Measurements from ENCODE around the gene VPS39. TPM values are rescaled to one million over a fixed set of nuclear protein-coding genes. Genes with fewer than 3 reads are reported as not detected.

The VPS39 gene
- total RNA-seq, 2 experiments from 2014 or later: 76.8 to 82.3 TPM

DNA sequence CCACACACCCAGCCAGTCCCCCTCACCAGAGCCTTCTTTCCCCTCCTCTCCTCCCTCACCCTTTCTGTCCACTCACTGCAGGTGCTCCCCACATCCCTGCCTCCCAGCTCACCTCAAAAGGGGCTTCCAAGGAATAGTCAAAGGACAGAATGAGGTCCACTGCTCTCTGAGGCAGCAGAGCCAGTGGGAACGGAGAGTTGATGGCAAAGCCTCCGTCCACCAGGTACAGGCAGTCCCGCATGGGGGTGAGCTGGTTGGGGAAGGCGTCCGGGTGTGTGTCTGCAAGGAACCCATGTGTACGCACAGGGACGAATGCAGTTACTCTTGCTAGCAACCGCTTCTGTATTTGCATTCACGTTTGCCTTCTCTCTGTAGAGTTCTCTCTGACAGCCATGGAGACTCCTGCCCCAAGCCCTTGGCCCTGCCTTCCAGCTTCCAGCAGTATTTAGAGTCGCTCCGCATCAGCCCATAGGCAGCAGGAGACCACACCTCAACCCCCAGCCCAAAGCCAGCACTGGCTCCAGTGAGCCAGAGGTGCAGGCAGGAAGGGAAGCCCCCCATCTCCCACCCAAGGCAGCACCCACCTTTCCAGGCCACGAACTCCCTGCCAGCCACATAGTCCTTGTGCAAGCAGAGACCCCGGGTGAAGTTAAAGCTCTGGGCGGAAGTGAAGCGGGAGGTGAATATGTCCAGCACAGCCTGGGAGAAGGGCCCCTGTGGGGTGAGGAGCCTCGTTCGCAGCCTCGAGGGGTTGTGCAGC is 64.1 kb downstream of the VPS39 start:
- H3K27ac Mint-ChIP-seq: no peak overlapping the region
- ChIA-PET POLR2A (no interaction called here), CTCF (no interaction called here)
- no peaks in the 10 kb centered on the region for H3K36me3 Mint-ChIP-seq (ENCODE audit: low read depth)
- H3K27me3 Mint-ChIP-seq: no peaks in the 10 kb centered on the region
- no peak for DNase-seq
- H3K9me3 Mint-ChIP-seq: no peaks in the 10 kb centered on the region
- H3K4me1 Mint-ChIP-seq: no peaks in the 10 kb centered on the region
- no peak overlapping the region for H3K4me3 Mint-ChIP-seq

DNA sequence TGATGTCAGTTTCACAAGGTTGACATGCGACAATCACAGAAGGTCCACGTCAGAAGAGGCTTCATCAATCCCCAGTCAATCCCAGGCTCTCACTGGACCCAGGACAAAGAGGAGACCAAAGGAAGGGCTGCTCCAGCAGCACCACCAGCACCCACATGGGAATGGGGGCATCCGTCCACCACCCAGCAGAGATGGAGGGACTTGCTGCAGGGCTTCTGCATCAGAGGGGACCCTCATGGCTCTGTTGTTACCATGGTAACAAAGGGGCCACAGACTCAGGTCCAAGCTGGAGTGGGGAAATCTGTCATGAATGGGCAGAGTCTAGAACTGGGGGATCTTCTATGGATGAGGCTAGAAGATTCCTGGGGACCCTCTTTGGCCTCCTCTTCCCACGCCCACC is 64.7 kb downstream of the VPS39 start:
- Mint-ChIP-seq H3K4me1 (no peaks in the 10 kb centered on the region), H3K36me3 (ENCODE audit: low read depth) (no peaks in the 10 kb centered on the region), H3K9me3 (no peaks in the 10 kb centered on the region), H3K27ac (no peak overlapping the region), H3K4me3 (no peak overlapping the region), H3K27me3 (no peaks in the 10 kb centered on the region)
- DNase-seq: no peak
- ChIA-PET POLR2A (no interaction called here), CTCF (interaction anchor here (0.6 kb wide), 1 partner anchor 1581 kb away, joined by 3 read pairs; no protein-coding TSS in a partner anchor)

DNA sequence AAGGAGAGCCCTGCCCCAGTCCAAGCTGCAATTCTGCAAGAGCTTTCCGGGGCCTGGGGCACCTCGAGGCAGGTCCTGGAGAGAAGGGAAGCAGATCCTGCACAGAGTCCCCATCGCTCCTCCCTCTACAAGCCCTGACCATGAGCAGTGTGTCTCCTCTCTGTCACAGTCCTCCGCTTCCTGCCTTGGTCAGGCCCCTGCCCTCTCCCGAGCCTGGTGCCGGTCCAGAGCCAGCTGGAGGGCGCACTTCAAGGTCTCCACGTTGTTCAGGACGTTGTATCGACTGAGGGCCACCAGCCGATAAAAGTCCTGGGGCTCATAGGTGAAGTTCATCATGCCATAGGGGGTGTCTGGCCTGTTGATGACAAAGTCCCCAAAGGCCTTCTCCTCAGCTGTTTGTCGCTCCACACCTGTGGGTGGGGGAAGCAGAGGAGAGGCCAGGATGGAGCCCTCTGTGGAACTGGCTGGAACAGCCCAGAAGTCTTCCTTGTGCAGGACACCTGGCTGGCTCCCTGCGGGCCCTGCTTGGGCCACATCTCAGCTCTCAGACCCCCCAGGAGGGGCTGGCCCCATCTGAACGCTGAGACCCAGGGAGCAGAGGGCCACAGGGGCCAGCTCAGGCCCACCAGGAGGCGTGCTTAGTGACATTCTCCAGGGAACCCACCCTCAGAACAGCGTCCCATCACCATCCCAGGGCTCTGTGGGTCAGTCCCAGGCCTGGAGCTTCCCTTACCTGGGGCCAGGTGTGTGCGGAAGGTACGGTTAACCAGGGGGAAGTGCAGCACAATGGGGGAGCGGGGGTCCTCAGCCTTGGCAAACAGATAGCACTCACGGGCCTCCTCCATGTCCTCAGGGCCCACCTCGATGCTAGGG is 66.1 kb downstream of the VPS39 start:
- Mint-ChIP-seq H3K9me3 (no peaks in the 10 kb centered on the region), H3K4me3 (no peak overlapping the region), H3K27me3 (no peaks in the 10 kb centered on the region), H3K27ac (no peak overlapping the region), H3K4me1 (no peaks in the 10 kb centered on the region), H3K36me3 (ENCODE audit: low read depth) (no peaks in the 10 kb centered on the region)
- no peak for DNase-seq
- CTCF ChIA-PET: no interaction called here
- POLR2A ChIA-PET: no interaction called here

DNA sequence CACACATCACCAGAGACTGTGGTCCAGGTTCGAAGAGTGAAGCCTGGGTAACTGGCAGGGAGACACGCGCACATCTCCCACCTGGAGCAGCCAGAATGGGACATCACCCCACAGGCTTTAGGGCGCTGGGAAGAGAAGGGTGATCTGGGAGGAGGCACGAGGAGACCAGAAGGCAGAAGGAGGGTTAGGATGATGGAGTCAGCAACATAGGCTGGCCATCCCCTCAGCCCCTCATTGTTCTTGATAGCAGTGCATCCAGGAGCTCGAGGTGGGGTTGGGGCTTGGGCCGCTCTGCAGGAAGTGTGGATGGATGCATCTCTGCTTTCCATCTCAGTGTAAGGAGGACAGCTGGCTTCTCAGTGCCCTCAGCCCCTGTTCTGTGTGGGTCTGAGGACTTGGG is 66.9 kb downstream of the VPS39 start:
- no peak for DNase-seq
- CTCF ChIA-PET: no interaction called here
- POLR2A ChIA-PET: no interaction called here
- Mint-ChIP-seq H3K9me3 (no peaks in the 10 kb centered on the region), H3K4me3 (no peak overlapping the region), H3K27me3 (peaks cover 4% of the 10 kb centered on the region), H3K4me1 (no peaks in the 10 kb centered on the region), H3K27ac (no peak overlapping the region), H3K36me3 (ENCODE audit: low read depth) (no peaks in the 10 kb centered on the region)

DNA sequence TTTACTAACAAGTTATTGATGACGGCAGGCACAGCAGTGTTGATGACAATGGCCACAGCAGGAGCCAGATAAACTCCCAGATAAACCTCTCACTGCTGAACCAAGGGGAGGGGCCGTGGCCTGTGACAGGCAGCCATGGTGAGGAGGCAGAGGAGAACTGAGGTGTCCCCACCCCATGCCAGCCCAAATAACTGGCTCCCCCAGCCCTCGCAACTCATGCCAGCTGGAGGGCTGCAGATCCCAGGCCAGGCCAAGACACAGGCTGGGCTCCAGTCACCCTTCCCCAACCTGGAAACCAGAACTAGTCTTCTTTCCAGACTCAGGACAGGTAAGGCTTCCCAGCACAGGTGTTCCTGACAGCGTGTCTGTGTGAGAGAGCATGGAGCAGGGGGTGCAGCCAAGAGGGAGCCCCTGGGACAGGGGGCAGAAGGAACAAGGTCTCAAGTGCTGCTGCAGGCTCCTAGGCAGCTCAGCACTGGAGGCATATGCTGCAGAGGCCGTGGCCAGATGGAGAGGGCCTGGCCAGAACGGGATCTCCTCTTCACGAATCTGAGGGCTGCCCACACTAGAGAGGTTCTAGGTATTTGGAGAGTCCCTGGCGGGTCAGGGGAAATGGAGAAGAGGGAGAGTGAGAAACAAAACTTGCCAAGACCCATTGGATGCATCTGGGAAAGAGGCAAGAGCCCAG is 67.6 kb downstream of the VPS39 start:
- H3K4me3 Mint-ChIP-seq: no peak overlapping the region
- H3K4me1 Mint-ChIP-seq: peaks cover under 1% of the 10 kb centered on the region
- DNase-seq: no peak
- H3K27ac Mint-ChIP-seq: no peak overlapping the region
- H3K36me3 Mint-ChIP-seq (ENCODE audit: low read depth): no peaks in the 10 kb centered on the region
- CTCF ChIA-PET: no interaction called here
- POLR2A ChIA-PET: no interaction called here
- no peaks in the 10 kb centered on the region for H3K9me3 Mint-ChIP-seq
- peaks cover 4% of the 10 kb centered on the region for H3K27me3 Mint-ChIP-seq

DNA sequence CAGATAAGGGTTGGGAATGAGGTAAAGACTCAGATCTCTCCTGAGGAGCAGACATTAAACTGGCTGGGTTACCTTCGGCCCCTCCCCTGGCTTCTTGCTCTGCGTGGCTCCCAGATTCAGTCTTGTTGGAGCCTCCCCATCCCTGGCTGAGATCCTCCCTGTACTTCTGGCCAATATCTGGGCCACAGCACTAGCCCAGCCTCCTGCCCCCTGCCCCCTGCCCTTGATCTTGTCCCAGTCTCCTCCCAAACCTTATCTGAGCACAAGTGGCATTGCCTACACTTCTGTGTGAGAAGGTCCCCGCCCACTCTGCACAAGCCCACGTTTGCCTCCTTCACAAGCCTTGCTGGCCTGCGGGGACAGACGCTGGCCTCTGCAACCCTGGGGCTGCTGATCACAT is 68.5 kb downstream of the VPS39 start:
- ChIA-PET POLR2A (no interaction called here), CTCF (interaction anchor here (0.7 to 2.6 kb wide), 5 partner anchors 10 to 562 kb away, joined by 3 to 16 read pairs (median 4); partner anchors contain the start of gene PLA2G4F)
- Mint-ChIP-seq H3K4me1 (peaks cover 3% of the 10 kb centered on the region), H3K27ac (no peak overlapping the region), H3K27me3 (peaks cover 4% of the 10 kb centered on the region), H3K9me3 (no peaks in the 10 kb centered on the region), H3K4me3 (no peak overlapping the region), H3K36me3 (ENCODE audit: low read depth) (no peaks in the 10 kb centered on the region)
- DNase-seq: no peak

DNA sequence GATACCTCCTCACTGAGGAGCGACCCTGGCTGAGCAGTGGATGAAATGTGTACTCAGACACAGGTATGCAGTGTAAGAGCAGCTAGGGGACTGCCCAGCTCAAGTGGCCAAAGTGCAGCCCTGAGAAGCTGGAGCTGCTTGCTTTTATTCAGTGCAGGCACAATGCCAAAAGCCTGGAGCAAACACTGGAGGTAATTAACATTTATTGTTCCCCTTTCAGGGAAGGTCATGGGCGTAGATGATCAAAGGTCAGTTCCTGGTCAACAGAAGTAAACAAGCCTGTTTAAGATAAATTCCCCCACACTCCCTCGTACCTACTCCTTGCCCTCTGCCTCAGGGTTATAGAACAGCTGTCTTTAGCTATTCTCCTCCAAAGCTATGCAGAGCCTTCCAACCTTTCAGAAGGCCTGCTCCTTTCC is 69.1 kb downstream of the VPS39 start:
- no peaks in the 10 kb centered on the region for H3K36me3 Mint-ChIP-seq (ENCODE audit: low read depth)
- CTCF ChIA-PET: interaction anchor here (1.2 to 2.6 kb wide), 7 partner anchors 9 to 149 kb away, joined by 4 to 16 read pairs (median 4); partner anchors contain the start of gene PLA2G4F
- peaks cover 3% of the 10 kb centered on the region for H3K4me1 Mint-ChIP-seq

DNA sequence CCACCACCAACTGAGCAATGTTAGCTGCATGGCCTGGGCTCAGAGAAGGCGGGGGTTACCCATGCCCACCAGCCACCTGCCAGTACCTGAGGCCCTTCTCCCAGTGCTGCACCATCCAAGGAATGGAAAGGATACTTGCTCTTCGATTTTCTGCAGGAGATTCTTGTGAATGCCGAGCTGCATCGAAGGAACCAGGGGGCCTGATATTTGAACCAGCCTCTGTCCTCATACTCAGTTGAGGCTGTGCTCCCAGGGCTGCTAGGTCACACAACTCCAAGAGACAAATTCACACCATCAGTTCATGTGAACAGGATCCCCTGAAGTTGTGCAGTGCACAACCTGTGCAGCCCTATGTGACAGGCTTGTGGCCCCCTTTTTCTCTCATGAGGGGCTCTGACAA is 69.7 kb downstream of the VPS39 start:
- H3K27ac Mint-ChIP-seq: no peak overlapping the region
- H3K36me3 Mint-ChIP-seq (ENCODE audit: low read depth): no peaks in the 10 kb centered on the region
- H3K9me3 Mint-ChIP-seq: no peaks in the 10 kb centered on the region
- CTCF ChIA-PET: interaction anchor here (1.2 to 2.6 kb wide), 9 partner anchors 8 to 149 kb away, joined by 4 to 16 read pairs (median 4); partner anchors contain the start of gene PLA2G4F
- H3K4me1 Mint-ChIP-seq: peaks cover 3% of the 10 kb centered on the region
- peak; percentile 13 for DNase-seq
- H3K27me3 Mint-ChIP-seq: peaks cover 4% of the 10 kb centered on the region
- POLR2A ChIA-PET: no interaction called here
- H3K4me3 Mint-ChIP-seq: no peak overlapping the region

More for the DNA sequence above, 69.1 kb downstream of the VPS39 start:
- Mint-ChIP-seq H3K27me3 (peaks cover 4% of the 10 kb centered on the region), H3K9me3 (no peaks in the 10 kb centered on the region), H3K27ac (no peak overlapping the region), H3K4me3 (no peak overlapping the region)
- DNase-seq: no peak
- POLR2A ChIA-PET: no interaction called here

DNA sequence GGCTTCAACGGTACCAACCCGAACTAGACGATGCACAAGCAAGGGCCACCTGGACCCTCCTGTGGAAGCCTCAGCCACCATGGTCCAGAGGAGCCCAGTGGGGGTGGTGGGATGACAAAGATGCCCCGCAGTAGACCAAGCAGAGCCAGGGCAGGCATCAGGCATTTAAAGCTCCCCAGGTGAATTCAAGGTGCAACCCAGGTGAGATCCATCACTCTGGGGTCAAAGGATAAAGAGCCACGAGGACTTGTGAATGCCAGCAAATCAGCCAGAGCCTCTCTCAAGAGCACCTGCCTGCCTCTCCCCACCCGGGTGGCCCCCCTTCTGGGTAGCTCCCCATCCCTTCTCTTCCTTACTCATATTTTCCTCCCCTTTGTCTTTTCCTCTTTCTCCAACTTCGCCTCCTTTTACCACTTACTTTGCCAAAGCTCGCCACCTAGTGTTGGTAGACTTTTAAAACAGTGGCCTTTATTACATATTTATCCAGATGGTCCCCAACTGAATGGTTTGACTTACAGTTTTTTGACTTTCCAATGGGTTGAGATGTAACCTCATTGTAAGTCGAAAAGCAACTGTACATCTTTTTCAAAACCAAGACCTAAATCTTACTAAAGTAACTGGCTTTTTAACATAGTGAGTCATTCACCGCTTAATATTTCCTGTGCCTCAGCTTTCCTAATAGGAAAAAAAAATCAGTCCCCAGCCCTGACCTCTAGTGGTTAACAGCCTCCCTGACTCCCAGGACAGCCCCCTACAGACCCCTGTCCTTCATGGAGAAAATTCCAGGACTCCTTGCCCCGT is 70.4 kb downstream of the VPS39 start:
- H3K4me1 Mint-ChIP-seq: peaks cover 3% of the 10 kb centered on the region
- H3K9me3 Mint-ChIP-seq: no peaks in the 10 kb centered on the region
- no peak for DNase-seq
- H3K4me3 Mint-ChIP-seq: no peak overlapping the region
- POLR2A ChIA-PET: no interaction called here
- H3K27me3 Mint-ChIP-seq: peaks cover 4% of the 10 kb centered on the region
- H3K27ac Mint-ChIP-seq: no peak overlapping the region
- no peaks in the 10 kb centered on the region for H3K36me3 Mint-ChIP-seq (ENCODE audit: low read depth)
- CTCF ChIA-PET: interaction anchor here (0.6 to 2.6 kb wide), 12 partner anchors 10 to 237 kb away, joined by 3 to 16 read pairs (median 4); no protein-coding TSS in a partner anchor

DNA sequence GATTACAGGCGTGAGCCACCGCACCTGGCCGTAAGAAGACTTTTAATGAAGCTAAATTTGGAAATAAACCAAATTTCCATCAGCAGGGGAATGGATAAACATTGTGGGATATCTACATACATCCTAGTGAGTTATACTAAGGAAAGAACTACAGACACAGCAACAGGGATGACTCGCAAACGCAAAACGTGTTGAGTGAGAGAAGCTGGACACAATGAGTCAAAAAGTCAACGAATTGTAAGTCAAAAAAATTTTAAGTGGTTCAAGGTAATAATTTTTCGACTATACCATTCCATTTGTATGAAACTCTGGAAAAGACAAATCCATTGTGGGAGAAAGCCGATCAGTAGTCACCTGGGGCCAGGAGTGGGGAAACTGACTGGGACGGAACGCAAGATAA is 71.6 kb downstream of the VPS39 start:
- CTCF ChIA-PET: no interaction called here
- no peak overlapping the region for H3K27ac Mint-ChIP-seq

DNA sequence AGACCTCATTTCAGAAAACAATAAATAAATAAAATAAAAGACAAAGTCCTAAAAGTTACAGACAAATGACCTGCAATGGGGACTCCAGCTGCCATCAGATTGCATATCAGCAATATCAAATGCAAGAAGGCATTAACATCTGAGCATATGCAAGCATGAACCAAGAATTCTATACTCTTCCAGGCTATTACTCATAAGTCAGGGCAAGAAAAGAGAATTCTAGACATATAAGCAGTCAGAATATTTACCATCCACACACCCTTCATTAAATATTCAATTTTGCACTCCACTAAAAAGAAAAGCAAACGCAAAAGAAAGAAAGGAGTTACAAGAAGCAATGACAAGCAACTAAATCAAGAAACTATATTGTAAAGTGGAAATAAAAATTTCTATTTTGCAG is 72.8 kb downstream of the VPS39 start:
- no peak overlapping the region for H3K4me3 Mint-ChIP-seq
- no peaks in the 10 kb centered on the region for H3K36me3 Mint-ChIP-seq (ENCODE audit: low read depth)
- H3K9me3 Mint-ChIP-seq: no peaks in the 10 kb centered on the region
- POLR2A ChIA-PET: interaction anchor here (0.6 kb wide), 1 partner anchor 707 kb away, joined by 4 read pairs; no protein-coding TSS in a partner anchor
- peaks cover 3% of the 10 kb centered on the region for H3K4me1 Mint-ChIP-seq
- DNase-seq: no peak
- H3K27ac Mint-ChIP-seq: no peak overlapping the region
- H3K27me3 Mint-ChIP-seq: peaks cover 9% of the 10 kb centered on the region
- CTCF ChIA-PET: interaction anchor here (1.2 to 2.1 kb wide), 3 partner anchors 10 to 145 kb away, joined by 4 to 6 read pairs (median 4); no protein-coding TSS in a partner anchor

More for the DNA sequence above, 71.6 kb downstream of the VPS39 start:
- Mint-ChIP-seq H3K9me3 (no peaks in the 10 kb centered on the region), H3K27me3 (peaks cover 4% of the 10 kb centered on the region), H3K4me3 (no peak overlapping the region), H3K36me3 (ENCODE audit: low read depth) (no peaks in the 10 kb centered on the region), H3K4me1 (peaks cover 3% of the 10 kb centered on the region)
- POLR2A ChIA-PET: no interaction called here
- DNase-seq: no peak

DNA sequence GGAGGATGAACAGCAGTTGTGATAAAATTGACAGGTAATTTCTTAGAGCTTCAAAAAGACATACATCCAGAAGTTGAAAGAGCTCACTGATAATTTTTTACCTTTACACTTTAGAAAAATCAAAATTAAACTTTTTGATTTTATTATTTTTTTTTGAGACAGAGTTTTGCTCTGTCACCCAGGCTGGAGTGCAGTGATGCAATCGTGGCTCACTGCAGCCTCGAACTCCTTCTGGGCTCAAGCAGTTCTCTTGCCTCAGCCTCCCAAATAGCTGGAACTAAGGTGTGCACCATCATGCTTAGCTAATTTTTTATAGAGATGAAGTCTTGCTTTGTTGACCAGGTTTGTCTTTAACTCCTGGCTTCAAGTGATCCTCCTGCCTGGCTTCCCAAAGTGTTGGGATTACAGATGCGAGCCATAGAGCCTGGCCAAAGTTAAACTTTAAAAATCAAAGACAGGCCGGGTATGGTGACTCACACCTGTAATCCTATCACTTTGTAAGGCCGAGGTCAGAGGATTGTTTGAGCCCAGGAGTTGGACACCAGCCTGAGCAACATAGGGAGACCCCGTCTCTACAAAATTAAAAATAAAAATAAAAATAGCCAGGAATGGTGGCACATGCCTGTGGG is 73.4 kb downstream of the VPS39 start:
- ChIA-PET POLR2A (interaction anchor here (0.7 kb wide), 1 partner anchor 100 kb away, joined by 3 read pairs; no protein-coding TSS in a partner anchor), CTCF (interaction anchor here (0.6 to 2.1 kb wide), 8 partner anchors 9 to 577 kb away, joined by 3 to 14 read pairs (median 4); no protein-coding TSS in a partner anchor)
- Mint-ChIP-seq H3K27ac (no peak overlapping the region), H3K4me3 (no peak overlapping the region), H3K36me3 (ENCODE audit: low read depth) (no peaks in the 10 kb centered on the region), H3K9me3 (no peaks in the 10 kb centered on the region), H3K27me3 (peaks cover 12% of the 10 kb centered on the region), H3K4me1 (peaks cover 3% of the 10 kb centered on the region)
- no peak for DNase-seq

All from activated CD4-positive, alpha-beta memory T cell treated with anti-CD3 and anti-CD28 coated beads, Interleukin-2, amount 10 ng/mL, durations not matched to agents 7 days and 5 days (primary cell).